IMR-90 (cell line): Measurements from ENCODE around the gene GLUD1. TPM values are rescaled to one million over a fixed set of nuclear protein-coding genes. Genes with fewer than 3 reads are reported as not detected.
"Not testable (repeated sequence)": the region's sequence is repeated elsewhere in the genome, so short reads cannot be mapped to it uniquely, and the experiment has no call there.

Source experiments
- ATAC-seq: fragments of 200-7000 bp; cut with Tn5 transposase; 2 replicates; pipeline ENCODE4 v1.9.1; 2020; ENCODE audit warnings: low read depth, mild to moderate bottlenecking, moderate library complexity
- BruUV-seq: library from RNA; stranded (reverse); fragments of 400-500 nt; replicated peaks from 2 replicates; lab custom pipeline; 2021; lab: Mats Ljungman, UMichigan
- CTCF ChIA-PET: fragments of 300-600 bp; formaldehyde crosslinking; extraction: SDS; loops from one replicate; lab custom pipeline; 2021; ENCODE audit warnings: antibody characterized with exemption; lab: Yijun Ruan, JAX
- POLR2A ChIA-PET: fragments of 300-600 bp; sonication (Branson Sonifier 250); formaldehyde crosslinking; loops from one replicate; lab custom pipeline; 2022; ENCODE audit warnings: antibody characterized with exemption; ENCODE audit not compliant: unreplicated experiment; lab: Charles Lee
- DNase-seq: peaks from one replicate; pipeline ENCODE4 v3.0.0; 2013
- H2AFZ ChIP-seq: replicated peaks from 2 replicates; pipeline ENCODE3; 2013; ENCODE audit warnings: low read length, mild to moderate bottlenecking; ENCODE audit not compliant: poor library complexity
- H2AK5ac ChIP-seq: 2 replicates; pipeline ENCODE4 v1.6.1; 2013; ENCODE audit warnings: low read depth, low read length, inconsistent platforms
- H2AK9ac ChIP-seq: replicated peaks from 2 replicates; pipeline ENCODE3; 2013; ENCODE audit warnings: mild to moderate bottlenecking, low read depth, low read length, moderate library complexity; ENCODE audit not compliant: poor library complexity
- H2BK120ac ChIP-seq: 2 replicates; pipeline ENCODE4 v1.6.1; 2013; ENCODE audit warnings: low read depth, low read length, inconsistent platforms
- H2BK15ac ChIP-seq: 3 replicates; pipeline ENCODE4 v1.6.1; 2013; ENCODE audit warnings: low read depth, low read length, inconsistent platforms
- H2BK20ac ChIP-seq: 2 replicates; pipeline ENCODE4 v1.6.1; 2013; ENCODE audit warnings: low read depth, mild to moderate bottlenecking, inconsistent platforms, low read length, moderate library complexity
- H2BK5ac ChIP-seq: 2 replicates; pipeline ENCODE4 v1.6.1; 2013; ENCODE audit warnings: mild to moderate bottlenecking, low read depth, low read length, inconsistent platforms; ENCODE audit not compliant: poor library complexity, severe bottlenecking
- H3K14ac ChIP-seq: replicated peaks from 2 replicates; pipeline ENCODE4 v1.6.1; 2013; ENCODE audit warnings: low read depth, low read length, inconsistent platforms
- H3K18ac ChIP-seq: 2 replicates; pipeline ENCODE4 v1.6.1; 2013; ENCODE audit warnings: low read depth, low read length, control low read depth
- H3K23ac ChIP-seq: 2 replicates; pipeline ENCODE4 v1.6.1; 2013; ENCODE audit warnings: low read depth, low read length, inconsistent platforms
- H3K27ac ChIP-seq: 2 replicates; pipeline ENCODE4 v1.5.1; 2013; ENCODE audit warnings: mild to moderate bottlenecking, control low read depth, low read length; ENCODE audit not compliant: insufficient read depth
- H3K27me3 ChIP-seq: 2 replicates; pipeline ENCODE4 v1.6.1; 2013; ENCODE audit warnings: low read length; ENCODE audit not compliant: control insufficient read depth, insufficient read depth
- H3K36me3 ChIP-seq: 2 replicates; pipeline ENCODE4 v1.6.1; 2013; ENCODE audit warnings: low read length, mixed read lengths; ENCODE audit not compliant: control insufficient read depth, insufficient read depth
- H3K4ac ChIP-seq: 2 replicates; pipeline ENCODE4 v1.6.1; 2013; ENCODE audit warnings: low read depth, low read length, inconsistent platforms
- H3K4me1 ChIP-seq: 2 replicates; pipeline ENCODE4 v1.6.1; 2013; ENCODE audit warnings: low read length, mixed read lengths; ENCODE audit not compliant: control insufficient read depth, insufficient read depth
- H3K4me2 ChIP-seq: 2 replicates; pipeline ENCODE4 v1.6.1; 2013; ENCODE audit warnings: low read depth, mild to moderate bottlenecking, control low read depth, low read length, moderate library complexity
- H3K4me3 ChIP-seq: 2 replicates; pipeline ENCODE4 v1.5.1; 2013; ENCODE audit warnings: low read depth, mild to moderate bottlenecking, control low read depth, low read length, moderate library complexity; ENCODE audit not compliant: insufficient read depth
- H3K56ac ChIP-seq: 2 replicates; pipeline ENCODE4 v1.6.1; 2013; ENCODE audit warnings: low read length, inconsistent platforms; ENCODE audit not compliant: insufficient read depth; ENCODE audit errors: extremely low read depth
- H3K79me1 ChIP-seq, 2 experiments: 2 replicates each; pipeline ENCODE4 v1.6.1; 2013; ENCODE audit warnings: low read length in 2 of 2, inconsistent platforms in 1 of 2, low read depth in 1 of 2
- H3K9ac ChIP-seq: 2 replicates; pipeline ENCODE4 v1.6.1; 2013; ENCODE audit warnings: low read depth, low read length, control low read depth
- H3K9me1 ChIP-seq: 2 replicates; pipeline ENCODE4 v1.6.1; 2013; ENCODE audit warnings: low read length, inconsistent platforms; ENCODE audit not compliant: insufficient read depth
- H3K9me3 ChIP-seq: 2 replicates; pipeline ENCODE4 v1.6.1; 2013; ENCODE audit warnings: low read length; ENCODE audit not compliant: control insufficient read depth, insufficient read depth
- H4K20me1 ChIP-seq: 2 replicates; pipeline ENCODE4 v1.6.1; 2013; ENCODE audit warnings: low read length, inconsistent platforms; ENCODE audit not compliant: insufficient read depth
- H4K5ac ChIP-seq: 2 replicates; pipeline ENCODE4 v1.6.1; 2013; ENCODE audit warnings: mild to moderate bottlenecking, low read depth, low read length, control low read depth
- H4K8ac ChIP-seq, 2 experiments: 2 replicates each; pipeline ENCODE4 v1.6.1; 2013; ENCODE audit warnings: low read depth in 2 of 2, low read length in 2 of 2, control low read depth in 1 of 2, inconsistent platforms in 1 of 2
- H4K91ac ChIP-seq: 2 replicates; pipeline ENCODE4 v1.6.1; 2013; ENCODE audit warnings: low read depth, low read length, inconsistent platforms; ENCODE audit not compliant: insufficient read depth
- POLR2A ChIP-seq: IDR thresholded peaks from 2 replicates; pipeline ENCODE4 v1.6.1; 2012; ENCODE audit warnings: mild to moderate bottlenecking, low read depth, low read length
- WGBS, 2 experiments: methylation state at CpG; one replicate each; pipeline versions ENCODE4 v1.1.5 to v1.1.7; 2013; ENCODE audit warnings: missing lambda C conversion rate in 2 of 2; ENCODE audit not compliant: insufficient read length in 1 of 2; ENCODE audit errors: extremely low coverage in 2 of 2; 5-methylcytosine and 5-hydroxymethylcytosine counted together
- dilution Hi-C: fragments of 300-500 bp; cut with HindIII; formaldehyde crosslinking; loops from one replicate; pipeline ENCODE4 v1.14.3; 2018; ENCODE audit warnings: low sequenced_read_pairs; ENCODE audit not compliant: unreplicated experiment
- in situ Hi-C: fragments of 300-500 bp; cut with MboI; formaldehyde crosslinking; loops from 3 replicates; pipeline ENCODE4 v1.14.3; 2019; ENCODE audit warnings: low sequenced_read_pairs, inconsistent platforms, mixed read lengths
- intact Hi-C: fragments of 100-400 bp; cut with micrococcal nuclease; formaldehyde crosslinking; loops from 2 replicates; pipeline ENCODE4 v1.10.0; 2022
- polyA plus RNA-seq, 3 experiments: library from polyadenylated mRNA; depleted of rRNA; stranded (reverse); fragments of >200 nt; gene quantifications; 2 replicates each; pipeline ENCODE4 v1.2.3, GENCODE V29; 2012; ENCODE audit warnings: low replicate concordance in 1 of 3
- total RNA-seq: library from RNA; depleted of rRNA; stranded (reverse); fragments of >200 nt; gene quantifications from 2 replicates; pipeline ENCODE4 v1.2.3, GENCODE V29; 2012

GLUD1 gene
- total and polyA plus RNA-seq, 2 of the 4 experiments (the other 2 are of a cell fraction), result 64.8 to 210 TPM

GRCh38 chr10:87083576-87084290, 10.9 kb downstream of the GLUD1 start:
- BruUV-seq, CTCF ChIA-PET, in situ Hi-C loops: not testable (repeated sequence)

GRCh38 chr10:87082219-87082618, 12.4 kb downstream of the GLUD1 start:
- peak overlapping the region; percentile 8; the same call in 1 of the 2 replicates for H3K56ac ChIP-seq
- in situ Hi-C loops, result not testable (repeated sequence)

More at GRCh38 chr10:87083576-87084290, 10.9 kb downstream of the GLUD1 start:
- peak overlapping the region; percentile 50 for H2BK20ac ChIP-seq
- H2BK120ac ChIP-seq, result peak overlapping the region; percentile 50; the same call in 1 of the 2 replicates
- ATAC-seq (peak; percentile 56), DNase-seq (peak; percentile 88)
- H2AK5ac ChIP-seq, result peak overlapping the region; percentile 83
- 0 out of 2 replicates have a peak overlapping the region, but pooled peaks have one; percentile 14 for H3K14ac ChIP-seq
- H3K56ac ChIP-seq, H3K4me3 ChIP-seq, H3K18ac ChIP-seq, POLR2A ChIA-PET, H3K36me3 ChIP-seq, H2AFZ ChIP-seq, H3K9ac ChIP-seq, H2AK9ac ChIP-seq, H3K4me1 ChIP-seq, H3K27ac ChIP-seq, H3K27me3 ChIP-seq, dilution Hi-C loops, H3K9me3 ChIP-seq, H4K5ac ChIP-seq: not testable (repeated sequence)
- peaks cover 33 to 44% of the 10 kb centered on the region in 2 experiments for H3K79me1 ChIP-seq
- H4K8ac ChIP-seq, result peak overlapping the region in 1 of 2 experiments; percentile 65; a peak in 2 of 4 replicates
- peak overlapping the region; percentile 79 for H3K4ac ChIP-seq
- peak; percentile 39; the same call in 1 of the 2 replicates for TF ChIP-seq POLR2A
- H4K20me1 ChIP-seq, result peaks cover 21% of the 10 kb centered on the region
- peaks cover 11% of the 10 kb centered on the region for H3K9me1 ChIP-seq
- H2BK15ac ChIP-seq, result peak overlapping the region; percentile 19; the same call in 2 of the 3 replicates
- H3K23ac ChIP-seq, result peak overlapping the region; percentile 80; the same call in 1 of the 2 replicates
- H4K91ac ChIP-seq, result peak overlapping the region; percentile 43; the same call in 1 of the 2 replicates
- peak overlapping the region; percentile 21; the same call in 1 of the 2 replicates for H3K4me2 ChIP-seq
- no CpG with 5 or more reads among the region's 5 CpGs for WGBS, 2 experiments
- intact Hi-C loops, result loop anchor here (1.0 kb wide), 1 partner anchor 11 kb away; the partner anchor contains the start of gene GLUD1
- H2BK5ac ChIP-seq, result peak overlapping the region; percentile 41

More at GRCh38 chr10:87082219-87082618, 12.4 kb downstream of the GLUD1 start:
- H3K4me3 ChIP-seq, H4K5ac ChIP-seq, H3K9ac ChIP-seq, H2AFZ ChIP-seq, POLR2A ChIA-PET, H3K4me1 ChIP-seq, H3K36me3 ChIP-seq, H3K14ac ChIP-seq, H3K27me3 ChIP-seq, H2AK5ac ChIP-seq, H3K23ac ChIP-seq, H3K4ac ChIP-seq, H3K27ac ChIP-seq, H2BK15ac ChIP-seq, H4K8ac ChIP-seq, H4K91ac ChIP-seq, H3K9me3 ChIP-seq, dilution Hi-C loops, intact Hi-C loops, H2AK9ac ChIP-seq, BruUV-seq: not testable (repeated sequence)
- Histone ChIP-seq H3K9me1 (peaks cover 11% of the 10 kb centered on the region), H3K18ac (peak overlapping the region; percentile 82; the same call in 1 of the 2 replicates), H4K20me1 (peaks cover 19% of the 10 kb centered on the region), H2BK20ac (0 out of 2 replicates have a peak overlapping the region, but pooled peaks have one; percentile 6), H3K4me2 (peak overlapping the region; percentile 85; the same call in 1 of the 2 replicates), H2BK5ac (peak overlapping the region; percentile 60), H2BK120ac (peak overlapping the region; percentile 33; the same call in 1 of the 2 replicates), H3K79me1 (peaks cover 28 to 47% of the 10 kb centered on the region in 2 experiments)
- WGBS, 2 experiments, result no CpG with 5 or more reads among the region's 1 CpG
- ATAC-seq, result peak; percentile 50
- CTCF ChIA-PET, result interaction anchor here (1.1 kb wide), 1 partner anchor 28 kb away, joined by 3 read pairs; no protein-coding TSS in a partner anchor
- DNase-seq, result peak; percentile 74
